Aortic smooth muscle cell (primary cell): ENCODE results near the gene KIF1C. TPM values are rescaled to one million over a fixed set of nuclear protein-coding genes. Genes with fewer than 3 reads are reported as not detected.

Experiments used
- total RNA-seq: library from RNA; depleted of rRNA; stranded (reverse); fragments of >200 nt; gene quantifications from 2 replicates; pipeline ENCODE4 v1.2.3, GENCODE V29; 2014

The KIF1C gene
- total RNA-seq = 95.8 and 124 TPM in 2 replicates

GRCh38 chr17:4997302-4998026, at the start of gene KIF1C, which contains the start of gene INCA1:
KIF1C (plus strand) TSS chr17:4997950; CDS start chr17:5000247, 2,297 bp downstream.
INCA1 (minus strand) TSS chr17:4997522; CDS start chr17:4994437, 3,085 bp downstream.

GRCh38 chr17:4948166-4948930, 49.4 kb upstream of the KIF1C start, which contains the start of gene PFN1:
PFN1 (minus strand) TSS chr17:4948530; CDS start chr17:4948394, 136 bp downstream.

GRCh38 chr17:4950746-4951204, 47.0 kb upstream of the KIF1C start, which contains the start of gene ENO3:
ENO3 (plus strand) TSS chr17:4951119; CDS start chr17:4951830, 711 bp downstream.

GRCh38 chr17:4967539-4968485, 29.9 kb upstream of the KIF1C start, which contains the start of gene SPAG7:
SPAG7 (minus strand) TSS chr17:4967817; CDS start chr17:4967804, 13 bp downstream.

GRCh38 chr17:4986951-4987766, 10.6 kb upstream of the KIF1C start, which contains the start of gene CAMTA2:
CAMTA2 (minus strand) TSS chr17:4987675; CDS start chr17:4986222, 1,453 bp downstream.

GRCh38 chr17:5035315-5035714, 37.6 kb downstream of the KIF1C start, which contains the start of gene SLC52A1:
SLC52A1 (minus strand) TSS chr17:5035426; CDS start chr17:5034606, 820 bp downstream.

Other genes with a start within 250 kb of the KIF1C start
- not detected in 2 replicates for gene TM4SF5, start 226.1 kb upstream of the KIF1C start, total RNA-seq
- gene VMO1, start 211.6 kb upstream of the KIF1C start, total RNA-seq = 0.62 and 0.92 TPM in 2 replicates
- gene GLTPD2, start 209.0 kb upstream of the KIF1C start, total RNA-seq = not detected in 2 replicates
- gene PSMB6, start 201.8 kb upstream of the KIF1C start, total RNA-seq = 163 and 169 TPM in 2 replicates
- 13.1 and 16.2 TPM in 2 replicates for gene PLD2, start 190.8 kb upstream of the KIF1C start, total RNA-seq
- 20.1 and 29.6 TPM in 2 replicates for gene MINK1, start 164.6 kb upstream of the KIF1C start, total RNA-seq
- gene C17orf107, start 98.4 kb upstream of the KIF1C start, total RNA-seq = 1.9 and 2.9 TPM in 2 replicates
- 0.19 and 0.26 TPM in 2 replicates for gene CHRNE, start 94.9 kb upstream of the KIF1C start, total RNA-seq
- not detected in 2 replicates for gene GP1BA, start 65.7 kb upstream of the KIF1C start, total RNA-seq
- gene SLC25A11, start 57.9 kb upstream of the KIF1C start, total RNA-seq = 59.3 and 64.7 TPM in 2 replicates
- gene RNF167, start 57.7 kb upstream of the KIF1C start, total RNA-seq = 17.6 and 19.8 TPM in 2 replicates
- gene PFN1, start 49.4 kb upstream of the KIF1C start, total RNA-seq = 861 and 912 TPM in 2 replicates
- 4.5 and 6.5 TPM in 2 replicates for gene ENO3, start 46.8 kb upstream of the KIF1C start, total RNA-seq
- gene SPAG7, start 30.1 kb upstream of the KIF1C start, total RNA-seq = 70.6 and 79.0 TPM in 2 replicates
- gene CAMTA2, start 10.3 kb upstream of the KIF1C start, total RNA-seq = 5.7 and 11.7 TPM in 2 replicates
- 0.13 and 0.25 TPM in 2 replicates for gene INCA1, start 428 bp upstream of the KIF1C start, total RNA-seq
- not detected in 2 replicates for gene SLC52A1, start 37.5 kb downstream of the KIF1C start, total RNA-seq
- gene ZFP3, start 80.5 kb downstream of the KIF1C start, total RNA-seq = 1.3 and 1.7 TPM in 2 replicates
- 4.5 and 4.6 TPM in 2 replicates for gene ZNF232, start 113.9 kb downstream of the KIF1C start, total RNA-seq
- gene USP6, start 118.1 kb downstream of the KIF1C start, total RNA-seq = not detected in 2 replicates
- gene ZNF594, start 193.9 kb downstream of the KIF1C start, total RNA-seq = 7.8 and 7.9 TPM in 2 replicates
- not detected in 2 replicates for gene SCIMP, start 236.9 kb downstream of the KIF1C start, total RNA-seq